Upper lobe of left lung (tissue), 4 donors: ENCODE data around the gene ZNF319.

Experiments used
- POLR2AphosphoS5 ChIP-seq, 2 donors: sonication (generic); formaldehyde crosslinking; IDR thresholded peaks; one replicate each; pipeline ENCODE4 v1.5.1; 2017; ENCODE audit warnings: antibody characterized with exemption in 2 of 2
- TF ChIP-seq, protein P1 (sequence below), 6 experiments: fragments of 450-650 bp in 4 of 6; fragments of 200-600 bp in 2 of 6; sonication (generic) in 2 of 6; IDR thresholded peaks; one replicate each; pipeline ENCODE4 v1.5.1; 2016 to 2019; ENCODE audit warnings: antibody characterized with exemption in 6 of 6

DNA sequence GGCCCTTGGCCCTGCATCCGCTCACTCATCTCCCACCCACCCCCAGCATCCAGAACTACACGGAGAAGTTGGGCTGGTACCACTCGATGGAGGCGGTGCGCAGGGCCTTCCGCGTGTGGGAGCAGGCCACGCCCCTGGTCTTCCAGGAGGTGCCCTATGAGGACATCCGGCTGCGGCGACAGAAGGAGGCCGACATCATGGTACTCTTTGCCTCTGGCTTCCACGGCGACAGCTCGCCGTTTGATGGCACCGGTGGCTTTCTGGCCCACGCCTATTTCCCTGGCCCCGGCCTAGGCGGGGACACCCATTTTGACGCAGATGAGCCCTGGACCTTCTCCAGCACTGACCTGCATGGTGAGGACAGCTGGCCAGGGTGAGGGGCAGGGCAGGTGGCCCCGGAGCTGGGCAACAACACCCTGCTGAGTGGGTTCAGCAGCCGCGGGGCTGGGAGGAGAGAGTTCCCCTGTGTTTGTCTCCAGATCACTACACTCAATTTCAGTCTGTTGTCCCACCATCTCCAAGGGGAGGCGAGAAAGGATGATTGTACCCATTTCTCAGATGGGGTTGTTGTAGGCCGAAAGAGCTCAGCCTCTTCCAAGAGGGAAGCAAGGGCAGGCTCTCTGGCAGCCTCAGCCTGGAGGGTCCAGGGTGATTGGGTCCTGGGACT lies 39.5 kb upstream of the ZNF319 start:
- TF ChIP-seq, protein P1, sequence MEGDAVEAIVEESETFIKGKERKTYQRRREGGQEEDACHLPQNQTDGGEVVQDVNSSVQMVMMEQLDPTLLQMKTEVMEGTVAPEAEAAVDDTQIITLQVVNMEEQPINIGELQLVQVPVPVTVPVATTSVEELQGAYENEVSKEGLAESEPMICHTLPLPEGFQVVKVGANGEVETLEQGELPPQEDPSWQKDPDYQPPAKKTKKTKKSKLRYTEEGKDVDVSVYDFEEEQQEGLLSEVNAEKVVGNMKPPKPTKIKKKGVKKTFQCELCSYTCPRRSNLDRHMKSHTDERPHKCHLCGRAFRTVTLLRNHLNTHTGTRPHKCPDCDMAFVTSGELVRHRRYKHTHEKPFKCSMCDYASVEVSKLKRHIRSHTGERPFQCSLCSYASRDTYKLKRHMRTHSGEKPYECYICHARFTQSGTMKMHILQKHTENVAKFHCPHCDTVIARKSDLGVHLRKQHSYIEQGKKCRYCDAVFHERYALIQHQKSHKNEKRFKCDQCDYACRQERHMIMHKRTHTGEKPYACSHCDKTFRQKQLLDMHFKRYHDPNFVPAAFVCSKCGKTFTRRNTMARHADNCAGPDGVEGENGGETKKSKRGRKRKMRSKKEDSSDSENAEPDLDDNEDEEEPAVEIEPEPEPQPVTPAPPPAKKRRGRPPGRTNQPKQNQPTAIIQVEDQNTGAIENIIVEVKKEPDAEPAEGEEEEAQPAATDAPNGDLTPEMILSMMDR (IDR thresholded peaks at IDR 0.05): no peak
- no peak for TF ChIP-seq POLR2AphosphoS5 (IDR thresholded peaks at IDR 0.05)
